ENCODE data around the gene HEXIM2.

The HEXIM2 gene

GRCh38 chr17:45146166-45146565 is 15.5 kb upstream of the HEXIM2 start:
- DNase-seq: no peak

- no peak for DNase-seq
These were observed 15.1 kb upstream of the HEXIM2 start for GRCh38 chr17:45146592-45146889.

- peak; percentile 78 to 84 for DNase-seq
These were observed 14.6 kb upstream of the HEXIM2 start for GRCh38 chr17:45146890-45147580.

GRCh38 chr17:45147581-45148182 is 14.0 kb upstream of the HEXIM2 start:
- DNase-seq: peak; percentile 90 to 96

- peak; percentile 100 for DNase-seq
These were observed 13.3 kb upstream of the HEXIM2 start, which contains the start of gene HEXIM1 for GRCh38 chr17:45148183-45149036. TSS of gene HEXIM1 (plus strand) at chr17:45148475. CDS start at chr17:45149191, 716 bp downstream.

- DNase-seq: peak; percentile 61 to 76
These were observed 12.5 kb upstream of the HEXIM2 start for GRCh38 chr17:45149037-45149668.

- peak; percentile 14 to 57 for DNase-seq
These were observed 11.7 kb upstream of the HEXIM2 start for GRCh38 chr17:45149669-45150664.

GRCh38 chr17:45150911-45151809 is 10.5 kb upstream of the HEXIM2 start:
- no peak for DNase-seq

- no peak for DNase-seq
These were observed 6.6 kb upstream of the HEXIM2 start for GRCh38 chr17:45155029-45155428.

GRCh38 chr17:45155483-45155882 is 6.2 kb upstream of the HEXIM2 start:
- no peak for DNase-seq

GRCh38 chr17:45156242-45156641 is 5.4 kb upstream of the HEXIM2 start:
- no peak for DNase-seq

- DNase-seq: peak; percentile 30 to 66
These were observed 1.0 kb upstream of the HEXIM2 start for GRCh38 chr17:45160447-45161287.

- no peak for DNase-seq
These were observed 481 bp downstream of the HEXIM2 start for GRCh38 chr17:45162025-45162687.

- no peak for DNase-seq
These were observed 3.1 kb downstream of the HEXIM2 start for GRCh38 chr17:45164734-45165269.

- DNase-seq: no peak
These were observed 7.5 kb downstream of the HEXIM2 start for GRCh38 chr17:45168991-45169752.

GRCh38 chr17:45170280-45170930 is 8.7 kb downstream of the HEXIM2 start:
- no peak for DNase-seq

GRCh38 chr17:45170931-45171337 is 9.3 kb downstream of the HEXIM2 start:
- no peak for DNase-seq
